ENCODE data around the gene TSGA10.
A peak's percentile ranks its signal among the peaks of the same experiment; 100 is the strongest.
"Not testable (repeated sequence)": the region's sequence is repeated elsewhere in the genome, so short reads cannot be mapped to it uniquely, and the experiment has no call there.

Gene TSGA10, protein sequence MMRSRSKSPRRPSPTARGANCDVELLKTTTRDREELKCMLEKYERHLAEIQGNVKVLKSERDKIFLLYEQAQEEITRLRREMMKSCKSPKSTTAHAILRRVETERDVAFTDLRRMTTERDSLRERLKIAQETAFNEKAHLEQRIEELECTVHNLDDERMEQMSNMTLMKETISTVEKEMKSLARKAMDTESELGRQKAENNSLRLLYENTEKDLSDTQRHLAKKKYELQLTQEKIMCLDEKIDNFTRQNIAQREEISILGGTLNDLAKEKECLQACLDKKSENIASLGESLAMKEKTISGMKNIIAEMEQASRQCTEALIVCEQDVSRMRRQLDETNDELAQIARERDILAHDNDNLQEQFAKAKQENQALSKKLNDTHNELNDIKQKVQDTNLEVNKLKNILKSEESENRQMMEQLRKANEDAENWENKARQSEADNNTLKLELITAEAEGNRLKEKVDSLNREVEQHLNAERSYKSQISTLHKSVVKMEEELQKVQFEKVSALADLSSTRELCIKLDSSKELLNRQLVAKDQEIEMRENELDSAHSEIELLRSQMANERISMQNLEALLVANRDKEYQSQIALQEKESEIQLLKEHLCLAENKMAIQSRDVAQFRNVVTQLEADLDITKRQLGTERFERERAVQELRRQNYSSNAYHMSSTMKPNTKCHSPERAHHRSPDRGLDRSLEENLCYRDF

DNA sequence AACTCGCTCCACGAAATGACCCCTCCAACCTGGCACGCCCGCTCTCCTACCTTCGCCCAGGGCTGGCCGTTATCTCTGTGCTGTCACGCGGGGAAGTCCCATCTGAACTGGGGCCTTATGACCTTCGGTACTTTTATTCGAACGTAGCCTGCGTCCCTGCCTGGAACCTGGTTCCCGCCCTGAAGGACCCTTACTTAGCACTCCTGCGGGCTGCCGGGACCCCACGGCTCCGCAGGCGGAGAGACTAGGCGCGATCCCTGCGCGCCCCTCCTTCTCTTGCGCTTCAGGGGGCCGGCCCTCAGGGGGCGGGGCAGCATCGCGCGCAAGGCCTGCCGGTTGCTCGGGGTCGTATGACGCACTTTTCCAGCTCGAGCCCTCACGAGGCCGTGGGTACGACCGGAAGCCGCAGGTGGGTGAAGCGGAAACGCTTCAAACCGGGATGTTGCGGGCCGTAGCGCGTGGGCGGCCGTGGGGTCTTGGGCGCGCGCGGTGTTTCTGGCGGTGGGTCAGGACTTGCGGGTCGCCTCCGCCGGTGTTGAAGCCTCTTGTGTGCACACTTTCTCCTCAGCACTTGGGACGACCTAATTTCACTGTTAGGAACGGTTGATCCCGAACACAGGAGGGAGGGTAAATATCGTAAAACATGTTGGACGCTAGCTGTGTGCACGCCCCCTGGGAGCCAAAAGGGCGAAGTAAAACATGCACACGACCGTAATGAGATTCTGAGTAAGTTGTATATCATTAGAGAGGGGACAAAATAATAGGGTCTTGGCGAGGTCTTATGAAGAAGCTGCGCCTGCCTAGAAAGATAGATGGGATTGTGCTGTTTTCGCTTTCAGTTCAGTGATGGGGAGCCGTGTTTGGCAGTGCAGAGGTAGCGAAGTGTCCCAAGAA is at the start of gene TSGA10, which contains the start of gene LIPT1:
Gene TSGA10 (minus strand): TSS at position 300 of the 894 bp plus-strand sequence. CDS start 45,503 bp downstream, outside the sequence.
Gene LIPT1 (plus strand): TSS at position 325 of the 894 bp plus-strand sequence. CDS start 6,991 bp downstream, outside the sequence.
- peak; percentile 84 for DNase-seq (ENCODE audit: low spot score)

DNA sequence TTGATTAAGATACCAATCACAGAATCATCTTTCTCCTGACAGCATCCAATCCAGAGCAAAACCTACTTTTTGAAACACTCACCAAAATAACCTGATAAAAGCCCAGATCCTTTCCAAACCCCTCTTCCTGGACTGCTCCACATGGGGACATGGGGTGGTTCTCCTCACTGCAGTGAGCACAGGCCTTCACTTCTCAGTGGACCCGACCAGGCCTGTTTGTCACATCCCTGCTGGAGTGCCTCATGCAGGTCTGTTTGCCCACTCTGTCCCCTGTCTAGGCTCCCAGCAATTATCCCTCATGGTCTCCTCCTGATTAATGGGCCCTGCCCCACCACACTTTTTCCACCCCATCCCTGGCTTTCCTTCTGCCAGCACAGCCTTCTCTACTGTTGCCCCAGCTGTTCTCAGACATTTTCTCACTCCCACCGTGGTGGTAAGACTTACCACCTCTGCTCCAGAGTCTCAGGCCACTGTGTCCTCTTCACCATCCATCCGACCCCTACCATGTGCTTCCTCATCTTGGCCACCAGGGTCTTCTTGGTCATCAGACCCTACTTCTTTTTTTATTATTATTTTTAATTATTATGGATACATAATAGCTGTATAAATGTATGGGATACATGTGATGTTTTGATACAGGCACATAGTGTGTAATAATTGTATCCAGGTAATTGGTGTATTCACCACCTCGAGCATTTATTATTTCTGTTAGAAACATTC is 47.4 kb upstream of the TSGA10 start:
- DNase-seq (ENCODE audit: low spot score) = no peak

DNA sequence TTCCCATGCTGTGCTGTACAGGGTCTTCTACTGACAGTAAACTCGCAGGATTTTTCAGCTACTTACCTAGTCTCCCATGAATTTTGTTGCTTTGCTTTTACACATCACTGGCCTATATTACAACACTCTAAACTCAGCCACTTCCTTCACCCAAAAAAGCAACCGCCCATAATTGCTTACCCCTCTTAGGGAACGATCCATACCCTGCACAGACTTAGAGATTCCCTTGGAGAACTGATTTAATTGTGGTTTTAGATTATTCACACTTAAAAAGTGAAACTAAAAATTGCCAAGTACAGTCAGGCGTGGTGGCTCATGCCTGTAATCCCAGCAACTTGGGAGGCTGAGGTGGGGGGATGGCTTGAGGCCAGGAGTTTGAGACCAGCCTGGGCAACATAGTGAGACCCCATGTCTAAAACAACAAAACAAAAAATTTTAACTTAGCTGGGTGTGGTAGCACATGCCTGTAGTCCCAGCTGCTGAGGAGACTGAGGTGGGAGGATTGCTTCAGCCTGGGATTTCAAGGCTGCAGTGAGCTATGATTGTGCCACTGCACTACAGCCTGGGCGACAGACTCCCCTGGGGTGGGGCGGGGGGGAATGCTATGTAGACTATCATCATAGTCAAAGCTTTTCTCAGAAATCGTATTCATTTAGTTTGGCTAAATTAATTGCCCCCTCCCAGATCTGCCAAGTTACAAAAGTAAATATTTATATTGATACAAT is 45.5 kb upstream of the TSGA10 start:
- no peak for DNase-seq (ENCODE audit: low spot score)

DNA sequence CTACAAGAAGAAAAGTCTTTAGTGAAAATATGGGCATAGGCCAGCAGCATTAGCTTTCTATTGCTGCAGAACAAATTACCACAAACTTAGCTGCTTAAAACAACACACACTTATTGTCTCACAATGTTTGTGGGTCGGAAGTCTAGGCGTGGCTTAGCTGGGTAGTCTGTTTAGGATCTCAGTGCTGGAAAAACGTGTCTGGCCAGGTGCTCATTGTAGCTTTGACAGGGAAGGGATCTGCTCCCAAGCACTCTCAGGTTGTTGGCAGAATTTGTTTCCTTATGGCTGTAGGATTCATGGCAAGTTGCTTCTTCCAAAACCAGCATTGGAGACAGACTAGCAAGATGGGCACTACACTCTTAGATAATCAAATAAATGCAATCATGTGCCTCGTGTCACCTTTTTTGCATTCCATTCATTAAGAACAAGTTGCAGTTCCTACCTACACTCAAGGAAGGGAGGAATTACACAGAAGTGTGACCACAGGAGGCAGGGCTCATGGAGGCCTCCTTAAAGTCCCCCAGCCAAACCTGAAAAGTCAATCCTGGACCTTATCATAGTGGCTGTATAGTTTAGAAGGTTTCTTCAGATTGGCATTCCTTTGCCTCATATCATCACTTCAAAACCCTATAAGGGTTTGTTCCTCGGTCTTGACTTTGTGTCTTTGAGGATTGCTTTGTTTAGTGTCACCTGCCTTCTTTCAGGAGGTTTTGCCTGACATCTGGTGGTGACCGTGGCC is 43.5 kb upstream of the TSGA10 start:
- DNase-seq (ENCODE audit: low spot score) = no peak

DNA sequence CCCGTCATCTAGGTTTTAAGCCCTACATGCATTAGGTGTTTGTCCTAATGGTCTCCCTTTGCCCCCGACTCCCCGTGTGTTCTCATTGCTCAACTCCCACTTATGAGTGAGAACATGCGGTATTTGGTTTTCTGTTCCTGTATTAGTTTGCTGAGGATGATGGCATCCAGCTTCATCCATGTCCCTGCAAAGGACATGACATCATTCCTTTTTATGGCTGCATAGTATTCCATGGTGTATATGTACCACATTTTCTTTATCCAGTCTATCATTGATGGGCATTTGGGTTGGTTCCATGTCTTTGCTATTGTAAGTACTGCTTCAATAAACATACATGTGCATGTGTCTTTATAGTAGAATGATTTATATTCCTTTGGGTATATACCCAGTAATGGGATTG is 37.6 kb upstream of the TSGA10 start:
- DNase-seq (ENCODE audit: low spot score) = not testable (repeated sequence)

DNA sequence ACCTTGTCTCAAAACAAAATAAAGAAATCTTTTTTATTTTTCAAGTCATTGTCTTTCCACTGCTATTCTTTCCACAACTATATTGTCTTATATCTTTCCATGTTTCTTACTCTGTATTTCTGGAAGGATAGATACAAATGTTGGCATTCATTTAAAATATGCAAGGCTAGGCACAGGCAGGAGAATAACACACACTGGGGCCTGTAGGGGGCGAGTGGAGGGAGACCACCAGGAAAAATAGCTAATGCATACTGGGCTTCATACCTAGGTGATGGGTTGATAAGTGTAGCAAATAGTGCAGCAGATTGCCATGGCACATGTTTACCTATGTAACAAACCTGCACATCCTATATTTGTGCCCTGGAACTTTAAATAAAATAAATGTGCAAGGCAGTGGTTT is 35.8 kb upstream of the TSGA10 start:
- DNase-seq (ENCODE audit: low spot score) = no peak

DNA sequence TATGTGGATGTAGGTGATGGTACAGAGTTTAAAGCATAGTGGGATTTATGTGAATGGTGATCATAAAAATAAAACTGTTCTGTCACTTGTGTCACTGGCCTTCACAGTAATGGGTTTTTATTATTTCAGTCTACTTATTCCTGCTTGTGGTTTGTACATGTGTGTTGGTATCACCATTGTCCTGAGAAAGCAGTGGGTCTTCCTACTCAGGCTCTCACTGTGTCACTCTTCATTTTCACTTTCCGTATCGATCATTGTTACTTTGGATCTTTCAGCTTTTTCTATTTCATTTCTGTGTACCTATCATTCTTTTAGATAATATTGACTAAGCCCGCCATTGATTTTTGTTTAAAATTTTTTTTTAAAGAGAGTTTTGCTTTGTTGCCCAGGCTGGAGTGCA is 33.6 kb upstream of the TSGA10 start:
- DNase-seq (ENCODE audit: low spot score) = no peak

DNA sequence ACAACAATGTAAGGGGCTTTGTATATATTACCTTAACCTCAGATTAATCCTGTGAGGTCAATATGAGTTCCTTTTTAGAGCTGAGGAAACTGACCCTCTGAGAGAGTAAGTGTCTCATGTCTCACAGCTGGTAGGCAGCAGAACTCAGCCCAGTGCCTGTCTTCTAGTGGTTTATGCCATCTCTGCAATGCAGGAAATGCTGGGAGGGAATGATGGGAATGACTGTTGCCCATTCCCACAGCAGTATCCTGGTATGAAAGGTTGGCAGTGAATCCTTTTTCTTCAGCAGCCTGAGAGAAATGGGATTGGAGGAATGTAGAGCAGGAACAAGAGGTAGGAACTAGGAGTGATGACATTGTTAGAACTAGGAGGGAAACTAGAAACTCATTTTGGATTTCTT is 32.3 kb upstream of the TSGA10 start:
- DNase-seq (ENCODE audit: low spot score) = no peak

DNA sequence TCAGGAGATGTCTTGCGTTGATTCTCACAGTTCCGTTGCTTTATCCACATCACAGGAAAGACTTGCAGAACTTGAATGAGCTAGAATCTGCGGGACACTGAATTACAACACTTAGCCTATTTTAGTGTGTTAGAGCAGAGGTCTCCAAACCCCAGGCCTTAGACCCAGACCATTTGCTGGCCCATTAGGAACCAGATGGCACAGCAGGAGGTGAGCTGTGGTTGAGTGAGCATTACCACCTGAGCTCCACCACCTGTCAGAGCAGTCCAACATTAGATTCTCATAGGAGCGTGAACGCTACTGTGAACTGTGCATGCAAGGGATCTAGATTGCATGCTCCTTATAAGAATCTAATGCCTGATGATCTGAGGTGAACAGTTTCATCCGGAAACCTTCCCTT is 30.1 kb upstream of the TSGA10 start:
- DNase-seq (ENCODE audit: low spot score) = no peak

DNA sequence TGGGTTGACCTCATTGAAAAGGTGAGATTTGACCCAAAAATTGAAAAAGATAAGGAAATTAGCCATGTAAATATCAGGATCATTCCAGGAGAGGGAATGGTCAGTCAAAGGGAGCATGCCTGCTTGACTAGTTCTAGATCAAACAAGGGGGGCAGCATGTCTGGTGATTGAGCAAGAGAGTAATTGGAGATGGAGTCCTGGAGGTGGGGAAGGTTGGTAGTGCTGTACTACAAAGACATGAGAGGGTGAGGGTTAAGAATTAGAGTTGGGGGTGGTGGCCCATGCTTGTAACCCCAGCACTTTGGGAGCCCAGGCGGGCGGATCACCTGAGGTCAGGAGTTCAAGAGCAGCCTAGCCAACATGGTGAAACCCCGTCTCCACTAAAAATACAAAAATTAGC is 28.3 kb upstream of the TSGA10 start:
- no peak for DNase-seq (ENCODE audit: low spot score)

DNA sequence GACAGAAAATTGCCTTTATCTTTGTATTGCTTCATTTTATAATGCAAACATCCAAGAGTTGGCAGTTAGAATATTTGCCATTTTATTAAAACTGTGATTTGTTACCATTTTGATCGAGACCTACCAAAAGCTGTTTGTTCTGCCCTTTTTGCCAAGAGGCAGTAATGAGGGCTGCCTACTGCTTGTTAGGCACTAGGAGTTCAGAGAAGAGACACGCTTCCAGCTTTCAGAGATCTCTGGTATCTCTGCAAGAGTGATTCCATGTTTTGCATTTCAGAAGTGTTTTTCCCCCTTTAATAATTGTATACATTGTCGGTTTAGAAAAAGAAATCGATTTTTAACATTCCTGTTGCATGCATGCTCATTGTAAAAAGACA is 26.9 kb upstream of the TSGA10 start:
- DNase-seq (ENCODE audit: low spot score) = peak; percentile 6

DNA sequence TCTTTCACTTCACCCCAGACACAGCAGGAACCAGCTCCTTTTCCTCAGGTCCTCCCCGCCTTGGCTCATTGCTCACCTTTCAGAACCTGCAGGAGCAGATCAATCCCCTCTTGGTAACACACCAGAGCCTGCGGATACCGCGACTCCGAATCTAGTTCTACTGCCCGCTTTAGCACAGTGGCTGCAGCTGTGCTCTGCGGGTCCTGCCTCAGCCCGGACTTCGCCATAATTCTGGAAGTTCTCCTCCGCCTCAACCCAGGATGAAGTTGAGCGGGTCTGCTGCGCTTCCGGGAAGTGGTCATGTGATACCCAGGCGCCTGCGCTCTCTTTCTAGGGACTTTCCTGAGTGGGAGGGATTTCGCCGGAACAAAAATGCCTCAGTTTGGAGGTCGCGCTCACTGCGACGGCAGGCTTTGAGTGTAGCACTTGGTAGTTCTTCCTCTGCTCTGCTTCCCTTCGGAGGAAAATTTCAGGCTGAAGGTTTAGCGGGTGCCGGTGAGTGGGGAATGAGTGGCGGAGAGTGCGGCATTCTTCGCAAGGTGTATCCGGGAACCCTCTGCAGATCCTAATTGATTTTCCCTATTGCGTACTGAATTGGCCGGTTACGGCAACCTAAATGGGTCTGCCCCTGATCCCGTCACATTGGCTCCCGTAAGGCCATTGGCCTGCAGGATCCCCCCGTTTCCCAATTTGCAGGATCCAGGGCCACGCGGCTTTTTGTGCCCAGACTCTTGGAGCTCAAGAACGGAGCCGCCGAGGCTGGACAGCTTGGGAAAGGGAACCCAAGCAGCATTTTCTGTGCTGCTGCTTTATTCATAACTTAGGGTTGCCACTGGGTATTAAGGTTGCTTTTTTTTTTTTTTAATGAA is 26.2 kb upstream of the TSGA10 start, which contains the start of the genes MITD1 and MRPL30:
Gene MITD1 (minus strand): TSS at position 304 of the 869 bp plus-strand sequence. CDS start 77 bp downstream, at position 227.
Gene MRPL30 (plus strand): TSS at position 430 of the 869 bp plus-strand sequence. CDS start 5,020 bp downstream, outside the sequence.
- peak; percentile 96 for DNase-seq (ENCODE audit: low spot score)

DNA sequence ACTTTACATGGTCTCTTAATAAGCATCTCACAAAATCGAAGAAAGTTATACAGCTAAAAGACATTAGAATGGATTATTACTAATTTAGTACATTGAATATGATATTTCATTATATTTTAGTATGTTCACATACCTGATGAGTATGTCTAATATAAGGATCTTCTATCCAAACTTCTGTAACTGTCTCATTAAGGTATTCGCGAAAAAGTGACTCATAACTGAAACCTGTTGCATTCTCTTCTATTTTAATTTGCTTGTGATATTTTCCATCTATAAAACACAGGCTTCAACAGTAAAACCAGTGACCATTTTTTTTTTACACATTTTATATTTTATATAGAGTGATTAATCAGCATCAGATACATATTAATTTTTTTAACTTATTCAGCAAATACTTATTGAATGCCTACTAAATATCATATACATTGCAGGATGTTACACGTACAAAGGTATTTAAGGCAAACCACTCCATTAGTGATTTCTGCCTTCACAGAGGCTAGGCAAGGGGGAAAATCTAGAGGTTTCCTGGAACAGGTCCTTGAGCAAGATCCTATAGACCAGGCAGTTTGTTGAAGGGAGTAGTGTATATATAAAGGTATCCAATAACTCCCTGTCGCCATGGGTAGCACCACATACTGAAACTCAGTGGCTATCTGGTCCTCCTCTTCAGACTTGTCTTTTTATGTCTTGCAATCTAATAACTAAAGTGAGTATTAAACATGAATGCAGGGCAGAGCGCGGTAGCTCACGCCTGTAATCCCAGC is 16.8 kb upstream of the TSGA10 start:
- DNase-seq (ENCODE audit: low spot score) = no peak

DNA sequence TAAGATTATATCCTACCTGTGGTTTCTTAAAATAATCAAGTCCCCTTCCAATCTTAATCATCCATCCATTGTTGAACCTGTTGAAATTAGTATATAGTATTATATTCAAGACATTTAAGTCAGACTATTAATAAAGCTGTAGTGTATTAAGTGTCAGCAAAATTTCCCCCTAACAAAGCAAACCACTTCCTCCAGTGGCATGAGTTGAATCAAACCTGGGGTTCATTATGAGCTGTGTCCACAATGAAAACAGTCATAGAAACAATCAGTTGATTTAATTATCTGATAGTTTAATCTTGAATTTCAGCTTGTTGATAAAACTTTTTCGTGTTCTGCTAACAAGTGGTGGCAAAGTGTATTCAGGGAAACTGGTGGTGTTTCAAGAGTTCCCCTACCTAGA is 14.8 kb upstream of the TSGA10 start:
- no peak for DNase-seq (ENCODE audit: low spot score)

DNA sequence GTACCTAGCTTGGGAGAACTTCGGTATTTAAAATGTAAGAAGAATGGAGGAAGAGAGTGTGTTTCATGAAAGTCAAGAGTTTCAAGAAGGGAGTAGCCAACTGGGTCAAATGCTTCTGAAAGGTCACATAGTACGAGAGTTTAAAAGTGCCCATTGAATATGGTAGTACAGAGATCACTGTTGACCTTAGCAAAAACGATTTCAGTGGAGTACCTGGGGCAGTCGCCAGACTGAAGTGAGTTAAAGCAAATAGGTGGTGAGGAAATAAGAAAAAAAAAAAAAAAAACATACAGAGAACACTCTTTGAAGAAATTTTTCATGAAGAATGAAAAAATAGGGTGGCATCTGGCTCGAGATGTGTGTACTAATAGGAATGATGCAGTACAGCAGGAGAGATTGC is 11.5 kb upstream of the TSGA10 start:
- no peak for DNase-seq (ENCODE audit: low spot score)

DNA sequence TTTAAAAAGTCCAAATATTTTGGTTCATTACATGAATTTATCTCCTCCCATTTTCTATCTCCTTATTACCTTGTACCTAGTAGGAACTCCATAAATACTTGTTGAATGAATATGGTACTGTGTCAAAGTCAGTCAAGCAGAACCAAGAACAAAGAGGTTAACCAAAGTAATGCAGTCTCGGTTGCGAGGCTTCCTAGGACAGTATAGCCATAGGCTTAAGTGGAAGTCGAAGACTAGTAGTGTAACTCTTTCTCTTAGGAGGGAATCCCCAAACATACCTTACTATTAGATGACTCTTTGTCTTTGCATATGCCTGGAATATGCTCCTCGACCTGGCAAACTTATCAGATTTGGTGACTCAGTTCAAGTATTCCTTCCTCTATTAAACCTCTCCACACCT is 4.9 kb upstream of the TSGA10 start:
- no peak for DNase-seq (ENCODE audit: low spot score)

DNA sequence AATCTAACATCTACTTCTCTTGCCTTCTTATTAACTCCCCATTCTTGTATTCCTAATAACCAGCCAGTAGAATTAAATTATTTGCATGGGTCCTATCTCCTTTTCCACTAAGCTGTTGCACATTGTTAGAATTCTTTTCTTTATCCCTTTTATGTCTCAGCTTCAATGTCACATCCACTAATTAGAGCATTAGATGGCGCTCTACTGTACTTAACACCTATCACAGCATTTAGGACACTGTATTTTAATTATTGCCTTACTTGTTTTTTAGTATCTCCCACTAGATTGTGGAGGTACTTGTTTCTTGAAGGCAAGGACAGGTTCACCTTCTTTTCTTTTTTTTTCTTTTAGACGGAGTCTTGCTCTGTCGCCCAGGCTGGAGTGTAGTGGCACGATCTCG is 3.9 kb upstream of the TSGA10 start:
- no peak for DNase-seq (ENCODE audit: low spot score)

DNA sequence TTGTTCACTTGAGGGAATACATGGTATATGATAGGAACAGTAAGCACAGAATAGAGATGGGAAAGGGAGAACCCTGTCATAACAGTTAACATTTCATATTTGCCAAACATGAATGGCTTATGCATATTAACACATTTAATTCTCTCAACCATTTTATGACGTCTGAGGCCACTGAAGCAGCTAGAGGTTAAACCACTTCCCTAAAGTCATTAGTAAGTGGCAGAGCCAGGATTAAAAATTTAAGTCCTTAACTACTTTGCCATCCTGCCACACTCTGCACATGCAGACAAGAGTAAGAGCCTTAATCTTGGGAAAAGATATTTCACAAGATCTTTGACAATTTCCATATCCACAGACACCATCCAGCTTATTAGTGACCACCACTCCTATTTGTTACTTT is 2.1 kb upstream of the TSGA10 start:
- DNase-seq (ENCODE audit: low spot score) = no peak
